Measurements from ENCODE around the gene ACTR8.

- no peak for TF ChIP-seq RAD21 (conservative IDR thresholded peaks at IDR 0.05)
- TF ChIP-seq TAF1 (IDR thresholded peaks at IDR 0.05; ENCODE audit: low read depth) = no peak
These were observed 19.7 kb downstream of the ACTR8 start for GRCh38 chr3:53862241-53862640.

All from neural cell (in vitro differentiated cells).